Pancreas (tissue), 10 donors: ENCODE data around the gene EFNB2. TPM values are rescaled to one million over a fixed set of nuclear protein-coding genes. Genes with fewer than 3 reads are reported as not detected.

ENCODE experiments used
- ATAC-seq, 4 donors: fragments of 200-7000 bp; cut with Tn5 transposase; one replicate each; pipeline versions ENCODE4 v1.8.0 to v1.9.1; 2020; ENCODE audit warnings: mild to moderate bottlenecking in 4 of 4, moderate library complexity in 4 of 4
- DNase-seq, 6 donors: peaks; one replicate each; pipeline ENCODE4 v3.0.0-alpha.2; 2020
- FAIRE-seq: peaks from 2 replicates; lab custom pipeline; 2012; peaks lifted over from hg19 to GRCh38; lab: Jason Lieb, UNC
- H3K27ac ChIP-seq, 4 donors: fragments of 200-600 bp; sonication (generic); 1 replicate in 3 of 4; 2 replicates in 1 of 4; pipeline versions ENCODE4 v1.5.0 to v1.8.0; 2020
- H3K27me3 ChIP-seq, 4 donors: fragments of 200-600 bp; one replicate each; pipeline ENCODE4 v1.8.0; 2021
- H3K36me3 ChIP-seq, 3 donors: fragments of 200-600 bp; sonication (generic) in 1 of 3; one replicate each; pipeline versions ENCODE4 v1.5.0 to v1.8.0; 2020 to 2021
- H3K4me1 ChIP-seq, 3 donors: fragments of 200-600 bp; one replicate each; pipeline ENCODE4 v1.8.0; 2021
- H3K4me3 ChIP-seq, 4 donors: fragments of 200-600 bp; sonication (generic) in 2 of 4; one replicate each; pipeline versions ENCODE4 v1.5.0 to v1.8.0; 2020 to 2021
- H3K9me3 ChIP-seq, 4 donors: fragments of 200-600 bp; one replicate each; pipeline ENCODE4 v1.8.0; 2021
- WGBS, 2 donors: extraction: QIAGEN DNeasy Blood & Tissue Kit; methylation state at CpG; one replicate each; pipeline ENCODE4 v1.1.7; 2013; 5-methylcytosine and 5-hydroxymethylcytosine counted together
- intact Hi-C, 3 donors: fragments of 100-400 bp; cut with DNase I; formaldehyde crosslinking; loops; one replicate each; pipeline versions ENCODE4 v1.11.1 to v1.14.2; 2022
- polyA plus RNA-seq, 2 donors: library from polyadenylated mRNA; stranded (reverse); fragments of 200-250 nt; gene quantifications; one replicate each; pipeline ENCODE4 v1.2.3, GENCODE V29; 2013
- total RNA-seq, 6 donors: library from RNA; stranded (reverse); fragmentation: NEBNext Ultra II Directional in 4 of 6; extraction: Animal tissue kit (Norgen Biotek cat#: 25700) in 4 of 6; gene quantifications; one replicate each; pipeline versions ENCODE4 v1.2.1 to v1.2.4, GENCODE V29; 2021 to 2023
- TF ChIP-seq, protein P1 (sequence below), 4 donors: fragments of 200-600 bp; sonication (generic) in 3 of 4; IDR thresholded peaks; one replicate each; pipeline versions ENCODE4 v1.5.0 to v1.8.0; 2021; ENCODE audit warnings: antibody characterized with exemption in 4 of 4
- donor health status: healthy with polysubstance abuse.
- donor health status: DM: no; HTN: no; CAD: no; lungs with moderate emphysema.
- donor health status: DM: no; HTN: no; CAD: no.
- donor health status: control.
- donor health status: control.
- donor health status: Bipolar disorder and iron deficiency.
- donor health status: DM: yes; HTN: yes; CAD: no.
- donor health status: DM: no; HTN: no; CAD: no.
- donor health status: DM: no; HTN: no; CAD: no.
- donor health status: DM: yes; HTN: yes; CAD: no.

Gene EFNB2
- total and polyA plus RNA-seq, 8 donors, result 2.4 to 8.0 (median 3.0) TPM

GRCh38 chr13:106477303-106477702 lies 58.2 kb downstream of the EFNB2 start:
- TF ChIP-seq, protein P1, sequence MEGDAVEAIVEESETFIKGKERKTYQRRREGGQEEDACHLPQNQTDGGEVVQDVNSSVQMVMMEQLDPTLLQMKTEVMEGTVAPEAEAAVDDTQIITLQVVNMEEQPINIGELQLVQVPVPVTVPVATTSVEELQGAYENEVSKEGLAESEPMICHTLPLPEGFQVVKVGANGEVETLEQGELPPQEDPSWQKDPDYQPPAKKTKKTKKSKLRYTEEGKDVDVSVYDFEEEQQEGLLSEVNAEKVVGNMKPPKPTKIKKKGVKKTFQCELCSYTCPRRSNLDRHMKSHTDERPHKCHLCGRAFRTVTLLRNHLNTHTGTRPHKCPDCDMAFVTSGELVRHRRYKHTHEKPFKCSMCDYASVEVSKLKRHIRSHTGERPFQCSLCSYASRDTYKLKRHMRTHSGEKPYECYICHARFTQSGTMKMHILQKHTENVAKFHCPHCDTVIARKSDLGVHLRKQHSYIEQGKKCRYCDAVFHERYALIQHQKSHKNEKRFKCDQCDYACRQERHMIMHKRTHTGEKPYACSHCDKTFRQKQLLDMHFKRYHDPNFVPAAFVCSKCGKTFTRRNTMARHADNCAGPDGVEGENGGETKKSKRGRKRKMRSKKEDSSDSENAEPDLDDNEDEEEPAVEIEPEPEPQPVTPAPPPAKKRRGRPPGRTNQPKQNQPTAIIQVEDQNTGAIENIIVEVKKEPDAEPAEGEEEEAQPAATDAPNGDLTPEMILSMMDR (IDR thresholded peaks at IDR 0.05), result no peak
- Histone ChIP-seq H3K4me3 (no peak overlapping the region), H3K36me3 (no peaks in the 10 kb centered on the region), H3K27ac (no peak overlapping the region), H3K27me3 (no peaks in the 10 kb centered on the region), H3K9me3 (no peaks in the 10 kb centered on the region), H3K4me1 (peaks cover 0 to 11% (median 7%) of the 10 kb centered on the region in 3 donors)
- intact Hi-C loops, result no loop called here
- ATAC-seq, result no peak
- WGBS, 2 donors, result 54 to 56% methylated on average over 5 of the region's 5 CpGs
- no peak for DNase-seq
- FAIRE-seq, result no peak

- no peak for DNase-seq
- FAIRE-seq, result no peak
Measured at GRCh38 chr13:106475852-106476251, 59.6 kb downstream of the EFNB2 start.

GRCh38 chr13:106474912-106475311 lies 60.5 kb downstream of the EFNB2 start:
- DNase-seq (no peak), ATAC-seq (peak in 3 of 4 donors; percentile 7 to 39 (median 35)), FAIRE-seq (no peak)
- Histone ChIP-seq H3K27me3 (peaks cover 0 to 2% (median 0%) of the 10 kb centered on the region in 4 donors), H3K9me3 (no peaks in the 10 kb centered on the region), H3K36me3 (no peaks in the 10 kb centered on the region), H3K4me3 (no peak overlapping the region), H3K27ac (no peak overlapping the region), H3K4me1 (peaks cover 0 to 11% (median 7%) of the 10 kb centered on the region in 3 donors)
- WGBS, 2 donors, result 45 to 50% methylated on average over 6 of the region's 6 CpGs
- intact Hi-C loops, result no loop called here
- TF ChIP-seq, protein P1 (IDR thresholded peaks at IDR 0.05), result no peak

More at GRCh38 chr13:106475852-106476251, 59.6 kb downstream of the EFNB2 start:
- Histone ChIP-seq H3K27ac (peak overlapping the region in 1 of 4 donors; percentile 29), H3K4me1 (peaks cover 0 to 11% (median 7%) of the 10 kb centered on the region in 3 donors), H3K36me3 (no peaks in the 10 kb centered on the region), H3K9me3 (no peaks in the 10 kb centered on the region), H3K4me3 (no peak overlapping the region), H3K27me3 (no peaks in the 10 kb centered on the region)
- peak; percentile 65 to 80 (median 77) for ATAC-seq
- 8 to 15% methylated on average over 3 of the region's 3 CpGs for WGBS, 2 donors
- intact Hi-C loops, result no loop called here
- TF ChIP-seq, protein P1 (IDR thresholded peaks at IDR 0.05), result no peak

GRCh38 chr13:106473154-106473553 lies 62.3 kb downstream of the EFNB2 start:
- TF ChIP-seq, protein P1 (IDR thresholded peaks at IDR 0.05), result no peak
- no peak overlapping the region for H3K4me3 ChIP-seq
- H3K36me3 ChIP-seq, result no peaks in the 10 kb centered on the region
- no peak overlapping the region for H3K27ac ChIP-seq
- no peaks in the 10 kb centered on the region for H3K9me3 ChIP-seq
- ATAC-seq, result peak in 1 of 4 donors; percentile 15
- H3K27me3 ChIP-seq, result peaks cover 0 to 4% (median 0%) of the 10 kb centered on the region in 4 donors
- FAIRE-seq, result no peak
- 69 to 72% methylated on average over 9 of the region's 9 CpGs for WGBS, 2 donors
- intact Hi-C loops, result no loop called here
- H3K4me1 ChIP-seq, result peaks cover 0 to 11% (median 7%) of the 10 kb centered on the region in 3 donors
- DNase-seq, result no peak

DNA sequence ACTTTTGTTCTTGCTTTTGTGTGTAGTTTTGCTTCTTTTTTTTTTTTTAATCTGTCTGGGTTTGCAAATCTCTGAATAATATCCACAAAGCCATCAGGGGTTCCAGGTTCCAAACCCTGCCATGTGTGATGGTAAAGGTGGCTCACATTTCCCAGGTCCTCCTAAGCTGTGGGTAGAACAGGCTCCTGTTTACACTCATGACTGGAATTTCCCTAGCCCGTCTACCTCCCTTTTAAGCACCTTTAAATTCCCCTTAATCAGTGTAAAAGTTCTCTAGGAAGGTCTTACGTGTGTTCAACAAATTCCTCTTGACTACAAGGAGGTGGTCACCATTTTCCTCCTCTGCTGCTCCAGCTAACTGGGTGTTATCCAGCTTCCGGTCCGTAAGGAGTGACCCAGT lies 62.8 kb downstream of the EFNB2 start:
- FAIRE-seq (no peak), ATAC-seq (no peak), DNase-seq (no peak)
- Histone ChIP-seq H3K4me1 (peaks cover 0 to 11% (median 7%) of the 10 kb centered on the region in 3 donors), H3K4me3 (no peak overlapping the region), H3K36me3 (no peaks in the 10 kb centered on the region), H3K27me3 (peaks cover 0 to 4% (median 0%) of the 10 kb centered on the region in 4 donors), H3K27ac (no peak overlapping the region), H3K9me3 (no peaks in the 10 kb centered on the region)
- 92 to 93% methylated on average over 4 of the region's 4 CpGs for WGBS, 2 donors
- intact Hi-C loops, result no loop called here
- TF ChIP-seq, protein P1 (IDR thresholded peaks at IDR 0.05), result no peak
